Sigmoid colon (tissue), 7 donors: ENCODE data around the gene RXRG. TPM values are rescaled to one million over a fixed set of nuclear protein-coding genes. Genes with fewer than 3 reads are reported as not detected.
A peak's percentile ranks its signal among the peaks of the same experiment; 100 is the strongest.

Experiments
- DNase-seq: peaks from one replicate; pipeline ENCODE4 v3.0.0-alpha.2; 2019
- H3K27ac ChIP-seq, 4 donors: fragments of 200-600 bp; sonication (generic); one replicate each; pipeline ENCODE4 v1.5.1; 2016 to 2019; ENCODE audit warnings: mild to moderate bottlenecking in 1 of 4
- H3K27me3 ChIP-seq, 3 donors: fragments of 200-600 bp; sonication (generic); one replicate each; pipeline ENCODE4 v1.5.1; 2019; ENCODE audit warnings: mild to moderate bottlenecking in 1 of 3
- H3K36me3 ChIP-seq, 4 donors: fragments of 200-600 bp; sonication (generic); one replicate each; pipeline ENCODE4 v1.5.1; 2016 to 2019
- H3K4me1 ChIP-seq, 4 donors: fragments of 200-600 bp; sonication (generic); one replicate each; pipeline ENCODE4 v1.5.1; 2017 to 2019
- H3K4me3 ChIP-seq, 4 donors: fragments of 200-600 bp; sonication (generic); one replicate each; pipeline ENCODE4 v1.5.1; 2017 to 2019; ENCODE audit warnings: mild to moderate bottlenecking in 2 of 4, moderate library complexity in 1 of 4
- H3K9me3 ChIP-seq, 4 donors: fragments of 200-600 bp in 3 of 4; sonication (generic) in 3 of 4; one replicate each; pipeline versions ENCODE4 v1.5.1 to v1.6.1; 2013 to 2019
- CTCF ChIP-seq, 4 experiments: fragments of 450-650 bp in 3 of 4; fragments of 200-600 bp in 1 of 4; IDR thresholded peaks; one replicate each; pipeline ENCODE4 v1.5.1; 2016 to 2019; ENCODE audit warnings: antibody characterized with exemption in 4 of 4, mild to moderate bottlenecking in 3 of 4, moderate library complexity in 2 of 4
- EP300 ChIP-seq, 4 donors: sonication (generic); formaldehyde crosslinking; IDR thresholded peaks; one replicate each; pipeline ENCODE4 v1.6.1; 2017; ENCODE audit warnings: antibody characterized with exemption in 4 of 4
- POLR2A ChIP-seq, 2 donors: fragments of 450-650 bp; IDR thresholded peaks; one replicate each; pipeline ENCODE4 v1.6.1; 2016; ENCODE audit warnings: antibody characterized with exemption in 2 of 2, mild to moderate bottlenecking in 2 of 2, moderate library complexity in 2 of 2
- POLR2AphosphoS5 ChIP-seq, 4 donors: sonication (generic); formaldehyde crosslinking; IDR thresholded peaks; one replicate each; pipeline ENCODE4 v1.6.1; 2017; ENCODE audit warnings: antibody characterized with exemption in 4 of 4
- WGBS, 2 donors: extraction: QIAGEN DNeasy Blood & Tissue Kit; methylation state at CpG; one replicate each; pipeline ENCODE4 v1.1.7; 2013; 5-methylcytosine and 5-hydroxymethylcytosine counted together
- intact Hi-C: fragments of 100-400 bp; cut with DNase I; formaldehyde crosslinking; loops from one replicate; pipeline ENCODE4 v1.15.1; 2023
- polyA plus RNA-seq, 3 donors: library from polyadenylated mRNA; stranded (reverse); fragments of 200-250 nt; gene quantifications; one replicate each; pipeline ENCODE4 v1.2.3, GENCODE V29; 2013
- total RNA-seq, 4 donors: library from RNA; depleted of rRNA; stranded (reverse); fragments of >200 nt; gene quantifications; one replicate each; pipeline ENCODE4 v1.1.0, GENCODE V29; 2016
- donor health status: healthy with polysubstance abuse.
- donor health status: Bipolar disorder and iron deficiency.
- donor health status: healthy.

RXRG gene
- total and polyA plus RNA-seq, 7 donors, result 0.55 to 2.1 (median 1.2) TPM

- no peaks in the 10 kb centered on the region for H3K27me3 ChIP-seq
- intact Hi-C loops, result loop anchor here (10.0 kb wide), 1 partner anchor 220 kb away; no protein-coding TSS in a partner anchor
- WGBS, 2 donors, result 7 to 40% methylated on average over 6 of the region's 6 CpGs
- DNase-seq, result peak; percentile 77
- no peaks in the 10 kb centered on the region for H3K9me3 ChIP-seq
- H3K4me3 ChIP-seq, result no peak overlapping the region
- TF ChIP-seq POLR2A (IDR thresholded peaks at IDR 0.05) (no peak), POLR2AphosphoS5 (IDR thresholded peaks at IDR 0.05) (no peak), CTCF (IDR thresholded peaks at IDR 0.05) (no peak), EP300 (IDR thresholded peaks at IDR 0.05) (no peak)
- peaks cover 0 to 8% (median 4%) of the 10 kb centered on the region in 4 donors for H3K4me1 ChIP-seq
- no peaks in the 10 kb centered on the region for H3K36me3 ChIP-seq
- H3K27ac ChIP-seq, result no peak overlapping the region
Measured at GRCh38 chr1:165364568-165365133, 80.3 kb downstream of the RXRG start.

GRCh38 chr1:165356876-165357275 is 88.0 kb downstream of the RXRG start:
- TF ChIP-seq POLR2A (IDR thresholded peaks at IDR 0.05), result no peak
- no peak for TF ChIP-seq POLR2AphosphoS5 (IDR thresholded peaks at IDR 0.05)
- no peak for TF ChIP-seq CTCF (IDR thresholded peaks at IDR 0.05)
- TF ChIP-seq EP300 (IDR thresholded peaks at IDR 0.05), result no peak
- H3K4me3 ChIP-seq, result peak overlapping the region in 3 of 4 donors; percentile 27 to 44 (median 44)
- no peak for DNase-seq
- peaks cover 0 to 51% (median 41%) of the 10 kb centered on the region in 4 donors for H3K4me1 ChIP-seq
- intact Hi-C loops, result no loop called here
- no peaks in the 10 kb centered on the region for H3K36me3 ChIP-seq
- peaks cover 48 to 70% (median 53%) of the 10 kb centered on the region in 3 donors for H3K27me3 ChIP-seq
- H3K9me3 ChIP-seq, result no peaks in the 10 kb centered on the region
- 9 to 13% methylated on average over 25 of the region's 25 CpGs for WGBS, 2 donors
- H3K27ac ChIP-seq, result no peak overlapping the region

GRCh38 chr1:165355977-165356811 is 88.7 kb downstream of the RXRG start, which contains the start of gene LMX1A:
TSS of gene LMX1A (minus strand) at chr1:165356715. CDS start at chr1:165355559, 1,156 bp downstream.
- WGBS, 2 donors, result 1 to 3% methylated on average over 88 of the region's 88 CpGs
- Histone ChIP-seq H3K27ac (peak within 1 kb of the TSS in 1 of 4 donors; percentile 20), H3K36me3 (no peaks in the 10 kb centered on the region), H3K4me3 (peak within 1 kb of the TSS; percentile 6 to 44 (median 36)), H3K9me3 (no peaks in the 10 kb centered on the region), H3K27me3 (peaks cover 49 to 77% (median 59%) of the 10 kb centered on the region in 3 donors), H3K4me1 (peaks cover 0 to 52% (median 42%) of the 10 kb centered on the region in 4 donors)
- TF ChIP-seq POLR2AphosphoS5 (IDR thresholded peaks at IDR 0.05) (no peak), EP300 (IDR thresholded peaks at IDR 0.05) (no peak), POLR2A (IDR thresholded peaks at IDR 0.05) (no peak), CTCF (IDR thresholded peaks at IDR 0.05) (no peak)
- intact Hi-C loops, result no loop called here
- no peak for DNase-seq

- Histone ChIP-seq H3K27me3 (peaks cover 55 to 85% (median 67%) of the 10 kb centered on the region in 3 donors), H3K27ac (no peak overlapping the region)
- intact Hi-C loops, result no loop called here
Measured at GRCh38 chr1:165355139-165355976, 89.6 kb downstream of the RXRG start.

More at GRCh38 chr1:165355139-165355976, 89.6 kb downstream of the RXRG start:
- H3K4me1 ChIP-seq, result peaks cover 0 to 52% (median 42%) of the 10 kb centered on the region in 4 donors
- 6 to 7% methylated on average over 53 of the region's 53 CpGs for WGBS, 2 donors
- no peak for TF ChIP-seq EP300 (IDR thresholded peaks at IDR 0.05)
- H3K9me3 ChIP-seq, result no peaks in the 10 kb centered on the region
- DNase-seq, result no peak
- peak overlapping the region; percentile 6 to 44 (median 36) for H3K4me3 ChIP-seq
- no peaks in the 10 kb centered on the region for H3K36me3 ChIP-seq
